Measurements from ENCODE around the gene MS4A12. TPM values are rescaled to one million over a fixed set of nuclear protein-coding genes. Genes with fewer than 3 reads are reported as not detected.
"Not testable (repeated sequence)": the region's sequence is repeated elsewhere in the genome, so short reads cannot be mapped to it uniquely, and the experiment has no call there.

Gene MS4A12
- not detected for polyA plus RNA-seq (2013)

- no peaks in the 10 kb centered on the region for H3K27me3 ChIP-seq (replicated peaks in 2 of 5; ENCODE audit: control insufficient read depth in 4 of 5, insufficient read depth in 5 of 5, low read length in 4 of 5)
- no peak for DNase-seq
- ChIA-PET CTCF (no interaction called here), POLR2A (no interaction called here)
- no peaks in the 10 kb centered on the region for H3K9me3 ChIP-seq (ENCODE audit: control extremely low read depth in 1 of 5, control insufficient read depth in 4 of 5, insufficient read depth in 2 of 5, low read depth in 1 of 5, low read length in 4 of 5)
- 100% methylated on average over 2 of the region's 4 CpGs for WGBS (ENCODE audit: insufficient coverage)
- no peaks in the 10 kb centered on the region for H3K4me1 ChIP-seq (ENCODE audit: control extremely low read depth in 1 of 4, control insufficient read depth in 4 of 4, insufficient read depth in 4 of 4, low read length in 3 of 4)
- no peaks in the 10 kb centered on the region for H3K36me3 ChIP-seq (ENCODE audit: control insufficient read depth in 4 of 4, insufficient read depth in 4 of 4, low read length in 3 of 4)
- H3K27ac ChIP-seq (ENCODE audit: insufficient read depth in 1 of 2, low read depth in 1 of 2, low read length in 2 of 2, poor library complexity in 1 of 2, severe bottlenecking in 2 of 2) = no peak within 1 kb of the TSS
- H3K4me3 ChIP-seq (ENCODE audit: control insufficient read depth in 1 of 7, extremely low read depth in 1 of 7, insufficient read depth in 4 of 7, low read depth in 2 of 7, low read length in 6 of 7) = no peak within 1 kb of the TSS
Observed at GRCh38 chr11:60492488-60493009, at the start of gene MS4A12. Gene MS4A12 (plus strand): TSS chr11:60492778. CDS start chr11:60497319, 4,541 bp downstream.

- DNase-seq = no peak
- Histone ChIP-seq H3K27ac (ENCODE audit: insufficient read depth in 1 of 2, low read depth in 1 of 2, low read length in 2 of 2, poor library complexity in 1 of 2, severe bottlenecking in 2 of 2) (peak overlapping the region in 1 of 2 experiments; percentile 49), H3K36me3 (ENCODE audit: control insufficient read depth in 4 of 4, insufficient read depth in 4 of 4, low read length in 3 of 4) (no peaks in the 10 kb centered on the region), H3K27me3 (replicated peaks in 2 of 5; ENCODE audit: control insufficient read depth in 4 of 5, insufficient read depth in 5 of 5, low read length in 4 of 5) (no peaks in the 10 kb centered on the region), H3K4me1 (ENCODE audit: control extremely low read depth in 1 of 4, control insufficient read depth in 4 of 4, insufficient read depth in 4 of 4, low read length in 3 of 4) (peaks cover 0 to 17% (median 7%) of the 10 kb centered on the region in 4 experiments), H3K9me3 (ENCODE audit: control extremely low read depth in 1 of 5, control insufficient read depth in 4 of 5, insufficient read depth in 2 of 5, low read depth in 1 of 5, low read length in 4 of 5) (no peaks in the 10 kb centered on the region), H3K4me3 (ENCODE audit: control insufficient read depth in 1 of 7, extremely low read depth in 1 of 7, insufficient read depth in 4 of 7, low read depth in 2 of 7, low read length in 6 of 7) (peak overlapping the region in 3 of 7 experiments; percentile 6 to 69 (median 16))
- CTCF ChIA-PET = interaction anchor here (1.4 kb wide), 1 partner anchor 10 kb away, joined by 3 read pairs; no protein-coding TSS in a partner anchor
- POLR2A ChIA-PET = no interaction called here
Observed at GRCh38 chr11:60447070-60447469, 45.5 kb upstream of the MS4A12 start.

- POLR2A ChIA-PET = no interaction called here
- no peaks in the 10 kb centered on the region for H3K9me3 ChIP-seq (ENCODE audit: control extremely low read depth in 1 of 5, control insufficient read depth in 4 of 5, insufficient read depth in 2 of 5, low read depth in 1 of 5, low read length in 4 of 5)
- H3K27me3 ChIP-seq (replicated peaks in 2 of 5; ENCODE audit: control insufficient read depth in 4 of 5, insufficient read depth in 5 of 5, low read length in 4 of 5) = no peaks in the 10 kb centered on the region
- CTCF ChIA-PET = no interaction called here
- peaks cover 0 to 17% (median 7%) of the 10 kb centered on the region in 4 experiments for H3K4me1 ChIP-seq (ENCODE audit: control extremely low read depth in 1 of 4, control insufficient read depth in 4 of 4, insufficient read depth in 4 of 4, low read length in 3 of 4)
- no peak overlapping the region for H3K4me3 ChIP-seq (ENCODE audit: control insufficient read depth in 1 of 7, extremely low read depth in 1 of 7, insufficient read depth in 4 of 7, low read depth in 2 of 7, low read length in 6 of 7)
- H3K36me3 ChIP-seq (ENCODE audit: control insufficient read depth in 4 of 4, insufficient read depth in 4 of 4, low read length in 3 of 4) = no peaks in the 10 kb centered on the region
- H3K27ac ChIP-seq (ENCODE audit: insufficient read depth in 1 of 2, low read depth in 1 of 2, low read length in 2 of 2, poor library complexity in 1 of 2, severe bottlenecking in 2 of 2) = no peak overlapping the region
- peak in 1 of 3 donors; percentile 3 for DNase-seq
Observed at GRCh38 chr11:60447846-60448245, 44.7 kb upstream of the MS4A12 start.

- H3K27me3 ChIP-seq (replicated peaks in 2 of 5; ENCODE audit: control insufficient read depth in 4 of 5, insufficient read depth in 5 of 5, low read length in 4 of 5); H3K4me3 ChIP-seq (ENCODE audit: control insufficient read depth in 1 of 7, extremely low read depth in 1 of 7, insufficient read depth in 4 of 7, low read depth in 2 of 7, low read length in 6 of 7); DNase-seq; H3K27ac ChIP-seq (ENCODE audit: insufficient read depth in 1 of 2, low read depth in 1 of 2, low read length in 2 of 2, poor library complexity in 1 of 2, severe bottlenecking in 2 of 2); H3K9me3 ChIP-seq (ENCODE audit: control extremely low read depth in 1 of 5, control insufficient read depth in 4 of 5, insufficient read depth in 2 of 5, low read depth in 1 of 5, low read length in 4 of 5); CTCF ChIA-PET; POLR2A ChIA-PET; H3K36me3 ChIP-seq (ENCODE audit: control insufficient read depth in 4 of 4, insufficient read depth in 4 of 4, low read length in 3 of 4): not testable (repeated sequence)
- 99% methylated on average over 8 of the region's 32 CpGs for WGBS (ENCODE audit: insufficient coverage)
- H3K4me1 ChIP-seq (ENCODE audit: control extremely low read depth in 1 of 4, control insufficient read depth in 4 of 4, insufficient read depth in 4 of 4, low read length in 3 of 4) = peaks cover 0 to 14% (median 6%) of the 10 kb centered on the region in 4 experiments
Observed at GRCh38 chr11:60451185-60451584, 41.4 kb upstream of the MS4A12 start.

- DNase-seq = no peak
- H3K9me3 ChIP-seq (ENCODE audit: control extremely low read depth in 1 of 5, control insufficient read depth in 4 of 5, insufficient read depth in 2 of 5, low read depth in 1 of 5, low read length in 4 of 5) = no peaks in the 10 kb centered on the region
- ChIA-PET CTCF (no interaction called here), POLR2A (interaction anchor here (0.6 kb wide), 1 partner anchor 144 kb away, joined by 3 read pairs; no protein-coding TSS in a partner anchor)
- H3K4me3 ChIP-seq (ENCODE audit: control insufficient read depth in 1 of 7, extremely low read depth in 1 of 7, insufficient read depth in 4 of 7, low read depth in 2 of 7, low read length in 6 of 7) = no peak overlapping the region
- no peak overlapping the region for H3K27ac ChIP-seq (ENCODE audit: insufficient read depth in 1 of 2, low read depth in 1 of 2, low read length in 2 of 2, poor library complexity in 1 of 2, severe bottlenecking in 2 of 2)
- H3K36me3 ChIP-seq (ENCODE audit: control insufficient read depth in 4 of 4, insufficient read depth in 4 of 4, low read length in 3 of 4) = no peaks in the 10 kb centered on the region
- H3K4me1 ChIP-seq (ENCODE audit: control extremely low read depth in 1 of 4, control insufficient read depth in 4 of 4, insufficient read depth in 4 of 4, low read length in 3 of 4) = no peaks in the 10 kb centered on the region
- H3K27me3 ChIP-seq (replicated peaks in 2 of 5; ENCODE audit: control insufficient read depth in 4 of 5, insufficient read depth in 5 of 5, low read length in 4 of 5) = no peaks in the 10 kb centered on the region
Observed at GRCh38 chr11:60454212-60454611, 38.4 kb upstream of the MS4A12 start.

GRCh38 chr11:60455531-60456042 is 37.0 kb upstream of the MS4A12 start, which contains the start of gene MS4A1:
Gene MS4A1 (plus strand): TSS chr11:60455847. CDS start chr11:60462375, 6,528 bp downstream.
- WGBS (ENCODE audit: insufficient coverage) = 92% methylated on average over 2 of the region's 4 CpGs
- H3K9me3 ChIP-seq (ENCODE audit: control extremely low read depth in 1 of 5, control insufficient read depth in 4 of 5, insufficient read depth in 2 of 5, low read depth in 1 of 5, low read length in 4 of 5) = no peaks in the 10 kb centered on the region
- no peak within 1 kb of the TSS for H3K4me3 ChIP-seq (ENCODE audit: control insufficient read depth in 1 of 7, extremely low read depth in 1 of 7, insufficient read depth in 4 of 7, low read depth in 2 of 7, low read length in 6 of 7)
- no peak within 1 kb of the TSS for H3K27ac ChIP-seq (ENCODE audit: insufficient read depth in 1 of 2, low read depth in 1 of 2, low read length in 2 of 2, poor library complexity in 1 of 2, severe bottlenecking in 2 of 2)
- H3K27me3 ChIP-seq (replicated peaks in 2 of 5; ENCODE audit: control insufficient read depth in 4 of 5, insufficient read depth in 5 of 5, low read length in 4 of 5) = no peaks in the 10 kb centered on the region
- H3K4me1 ChIP-seq (ENCODE audit: control extremely low read depth in 1 of 4, control insufficient read depth in 4 of 4, insufficient read depth in 4 of 4, low read length in 3 of 4) = no peaks in the 10 kb centered on the region
- CTCF ChIA-PET = no interaction called here
- no peaks in the 10 kb centered on the region for H3K36me3 ChIP-seq (ENCODE audit: control insufficient read depth in 4 of 4, insufficient read depth in 4 of 4, low read length in 3 of 4)
- POLR2A ChIA-PET = no interaction called here
- DNase-seq = peak; percentile 17 to 56 (median 28)

- ChIA-PET POLR2A (no interaction called here), CTCF (interaction anchor here (1.1 to 1.3 kb wide), 2 partner anchors 11 to 94 kb away, joined by 3 to 4 read pairs; no protein-coding TSS in a partner anchor)
- no peaks in the 10 kb centered on the region for H3K4me1 ChIP-seq (ENCODE audit: control extremely low read depth in 1 of 4, control insufficient read depth in 4 of 4, insufficient read depth in 4 of 4, low read length in 3 of 4)
Observed at GRCh38 chr11:60457576-60457975, 35.0 kb upstream of the MS4A12 start.

More at GRCh38 chr11:60457576-60457975, 35.0 kb upstream of the MS4A12 start:
- H3K9me3 ChIP-seq (ENCODE audit: control extremely low read depth in 1 of 5, control insufficient read depth in 4 of 5, insufficient read depth in 2 of 5, low read depth in 1 of 5, low read length in 4 of 5) = no peaks in the 10 kb centered on the region
- 100% methylated on average over 1 of the region's 3 CpGs for WGBS (ENCODE audit: insufficient coverage)
- DNase-seq = no peak
- no peaks in the 10 kb centered on the region for H3K36me3 ChIP-seq (ENCODE audit: control insufficient read depth in 4 of 4, insufficient read depth in 4 of 4, low read length in 3 of 4)
- H3K27me3 ChIP-seq (replicated peaks in 2 of 5; ENCODE audit: control insufficient read depth in 4 of 5, insufficient read depth in 5 of 5, low read length in 4 of 5) = no peaks in the 10 kb centered on the region
- no peak overlapping the region for H3K4me3 ChIP-seq (ENCODE audit: control insufficient read depth in 1 of 7, extremely low read depth in 1 of 7, insufficient read depth in 4 of 7, low read depth in 2 of 7, low read length in 6 of 7)
- H3K27ac ChIP-seq (ENCODE audit: insufficient read depth in 1 of 2, low read depth in 1 of 2, low read length in 2 of 2, poor library complexity in 1 of 2, severe bottlenecking in 2 of 2) = no peak overlapping the region

Measured in common myeloid progenitor, CD34-positive (primary cell).